Measurements from ENCODE around the gene ARL3.
"Not testable (repeated sequence)": the region's sequence is repeated elsewhere in the genome, so short reads cannot be mapped to it uniquely, and the experiment has no call there.

Gene ARL3

DNA sequence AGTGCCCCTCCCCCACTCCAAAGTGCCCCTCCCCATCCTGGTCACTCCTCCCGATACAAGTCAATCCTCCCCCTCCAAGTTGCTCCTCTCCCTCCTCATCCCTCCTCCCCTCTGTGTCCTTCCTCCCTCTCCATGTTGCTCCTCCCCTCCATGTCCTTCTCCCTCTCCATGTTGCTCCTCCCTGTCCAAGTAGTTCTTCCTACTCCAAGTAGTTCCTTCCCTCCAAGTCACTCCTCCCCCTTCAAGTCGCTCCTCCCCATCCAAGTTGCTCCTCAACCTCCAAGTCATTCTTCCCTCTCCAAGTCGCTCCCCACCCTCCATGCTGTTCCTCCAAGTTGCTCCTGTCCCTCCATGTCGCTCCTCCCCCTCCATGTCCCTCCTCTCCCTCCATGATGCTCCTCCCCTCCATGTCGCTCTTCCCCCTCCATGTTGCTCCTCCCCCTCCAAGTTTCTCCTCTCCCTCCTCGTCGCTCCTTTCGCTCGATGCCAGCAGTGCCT lies 20.9 kb upstream of the ARL3 start:
- DNase-seq = no peak

GRCh38 chr10:102732661-102733060 lies 18.5 kb upstream of the ARL3 start:
- DNase-seq = no peak

DNA sequence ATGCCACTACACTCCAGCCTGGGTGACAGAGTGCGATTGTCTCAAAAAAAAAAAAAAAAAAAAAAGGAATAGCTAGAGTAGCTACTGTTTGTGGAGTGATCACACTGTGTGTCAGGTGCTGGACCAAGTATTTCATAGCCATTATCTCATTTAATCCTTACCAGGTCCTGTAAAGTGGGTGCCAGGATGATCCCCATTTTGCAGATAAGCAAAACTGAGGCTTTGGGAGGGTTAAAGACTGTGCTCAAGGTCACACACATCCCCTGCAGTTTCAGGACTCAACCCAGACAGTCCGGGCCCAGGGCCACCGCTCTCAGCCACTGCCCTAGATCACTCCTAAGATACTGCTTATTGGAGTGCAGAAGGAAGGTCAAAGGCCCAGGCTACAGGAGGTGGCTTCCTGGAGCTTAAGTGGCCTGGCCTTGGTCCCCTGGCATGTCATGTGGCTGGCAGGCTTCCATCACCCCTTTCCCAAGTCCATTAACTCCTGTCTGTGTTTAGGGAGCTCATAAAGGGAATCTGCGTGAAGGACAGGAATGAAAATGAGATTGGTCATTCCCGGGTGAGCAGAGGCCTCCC lies 17.1 kb upstream of the ARL3 start:
- DNase-seq = no peak

GRCh38 chr10:102729029-102730026 lies 15.1 kb upstream of the ARL3 start:
- peak; percentile 68 for DNase-seq

- no peak for DNase-seq
Observed at GRCh38 chr10:102727037-102727818, 13.0 kb upstream of the ARL3 start.

GRCh38 chr10:102726274-102726673 lies 12.1 kb upstream of the ARL3 start:
- DNase-seq = no peak

GRCh38 chr10:102723989-102724388 lies 9.8 kb upstream of the ARL3 start:
- DNase-seq = no peak

DNA sequence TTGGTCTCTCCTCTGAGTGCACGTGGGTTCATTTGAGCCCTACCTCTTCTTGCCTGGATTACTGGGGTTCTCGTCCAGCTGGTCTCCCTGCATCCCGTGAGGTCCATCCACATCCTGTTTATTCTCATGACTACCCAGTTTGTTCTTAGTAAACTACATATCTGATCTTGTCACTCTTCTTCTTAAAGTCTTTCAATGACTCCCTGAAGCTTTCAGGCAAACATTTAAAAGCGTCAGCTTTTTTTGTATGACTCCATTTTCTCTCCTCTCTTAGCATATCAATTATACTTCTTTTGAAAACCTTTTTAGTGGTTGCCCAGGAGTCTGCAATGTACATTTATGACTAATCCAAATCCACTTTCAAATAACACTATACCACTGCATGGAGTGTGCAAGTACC lies 7.8 kb upstream of the ARL3 start:
- DNase-seq = no peak

- no peak for DNase-seq
Observed at GRCh38 chr10:102720775-102721301, 6.6 kb upstream of the ARL3 start.

DNA sequence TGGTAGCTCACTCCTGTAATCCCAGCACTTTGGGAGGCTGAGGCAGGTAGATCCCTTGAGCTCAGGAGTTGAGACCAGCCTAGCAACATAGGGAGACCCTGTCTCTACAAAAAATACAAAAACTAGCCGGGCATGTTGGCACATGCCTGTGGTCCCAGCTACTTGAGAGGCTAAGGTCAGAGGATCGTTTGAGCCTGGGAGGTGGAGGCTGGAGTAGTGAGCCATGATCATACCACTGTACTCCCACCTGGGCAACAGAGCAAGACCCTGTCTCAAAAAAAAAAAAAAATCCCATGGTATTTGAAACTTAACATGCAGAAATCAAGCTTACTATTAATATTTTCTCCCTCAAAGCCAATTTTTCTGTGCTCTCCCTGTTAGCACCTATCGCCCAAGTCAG lies 6.1 kb upstream of the ARL3 start:
- no peak for DNase-seq

DNA sequence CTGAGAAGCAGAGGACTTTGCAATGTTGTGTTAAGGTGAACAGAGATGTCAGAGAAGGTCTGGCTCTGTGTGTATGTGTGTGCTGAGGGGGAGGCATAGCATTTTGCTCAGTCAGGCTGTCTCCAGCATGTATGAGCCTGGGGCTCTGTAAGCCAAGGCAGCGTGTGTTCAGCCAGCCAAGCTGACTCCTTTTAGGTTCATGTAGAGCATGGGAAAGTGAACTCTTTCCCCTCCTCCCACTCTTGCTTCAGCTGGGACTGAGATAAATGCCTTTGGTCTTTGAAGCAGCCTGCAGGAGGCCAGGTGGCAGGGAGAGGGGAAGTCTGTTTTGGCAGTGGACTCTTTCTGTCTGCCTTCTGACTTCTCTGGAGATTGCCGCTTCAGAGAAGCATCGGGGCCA lies 4.0 kb upstream of the ARL3 start:
- DNase-seq = no peak

DNA sequence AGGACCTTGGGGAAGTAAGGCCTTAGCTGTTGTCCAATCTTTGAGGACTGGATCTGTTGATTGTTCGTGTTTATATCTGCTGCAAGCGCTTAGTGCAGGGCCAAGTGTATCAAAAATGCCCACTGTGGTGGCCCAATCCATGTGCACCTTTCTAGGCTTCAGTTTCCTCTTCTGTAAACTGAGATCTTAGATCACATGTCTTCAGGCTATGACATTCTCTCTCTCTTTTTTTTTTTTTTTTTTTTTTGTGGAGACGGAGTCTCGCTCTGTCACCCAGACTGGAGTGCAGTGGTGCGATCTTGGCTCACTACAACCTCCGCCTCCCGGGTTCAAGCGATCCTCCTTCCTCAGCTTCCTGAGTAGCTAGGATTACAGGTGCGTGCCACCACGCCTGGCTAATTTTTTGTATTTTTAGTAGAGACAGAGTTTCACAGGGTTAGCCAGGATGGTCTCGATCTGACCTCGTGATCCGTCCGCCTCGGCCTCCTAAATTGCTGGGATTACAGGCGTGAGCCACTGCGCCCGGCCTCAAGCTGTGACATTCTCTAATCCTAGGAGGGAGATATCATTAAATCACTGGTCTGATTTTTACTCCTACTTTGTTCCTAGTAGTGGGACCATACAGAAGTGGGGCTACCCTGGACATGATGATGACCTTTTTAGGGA lies 2.8 kb upstream of the ARL3 start:
- not testable (repeated sequence) for DNase-seq

- DNase-seq = no peak
Observed at GRCh38 chr10:102715880-102716279, 1.7 kb upstream of the ARL3 start.

DNA sequence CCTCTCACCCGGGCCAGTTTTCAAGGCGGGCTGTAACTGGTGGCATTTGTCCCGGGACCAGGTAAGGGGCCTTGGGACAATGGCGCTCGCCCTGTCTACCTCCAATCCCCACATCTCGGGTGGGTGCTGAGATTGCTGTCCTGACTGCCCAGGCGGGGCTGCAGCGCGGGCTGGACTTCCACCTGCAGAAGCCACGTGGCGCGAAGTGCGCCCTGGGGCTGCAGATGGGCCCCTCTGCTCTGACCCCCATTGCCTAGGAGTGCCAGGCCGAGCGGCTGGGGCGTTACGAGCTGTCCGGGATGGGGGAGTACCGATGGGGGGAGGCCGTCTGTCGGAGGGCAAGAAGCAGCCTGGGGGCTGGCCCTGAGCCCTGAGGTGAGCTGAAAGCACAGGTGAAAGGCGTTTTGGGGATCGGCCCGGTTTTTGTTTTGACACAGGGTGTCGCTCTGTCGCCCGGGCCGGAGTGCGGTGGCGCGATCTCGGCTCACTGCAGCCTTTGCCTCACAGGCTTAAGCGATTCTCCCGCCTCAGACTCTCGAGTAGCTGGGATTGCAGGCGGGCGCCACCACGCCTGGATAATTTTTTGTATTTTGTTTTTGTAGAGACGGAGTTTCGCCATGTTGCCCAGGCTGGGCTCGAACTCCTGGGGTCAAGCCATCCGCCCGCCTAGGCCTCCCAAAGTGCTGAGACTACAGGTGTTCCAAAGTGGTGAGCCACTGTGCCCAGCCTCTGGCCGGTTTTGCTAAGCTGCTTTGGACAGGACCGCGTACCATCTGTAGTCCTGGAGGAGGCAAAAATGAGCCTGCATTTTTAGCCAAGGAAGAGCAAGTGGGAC lies 641 bp upstream of the ARL3 start, which contains the start of gene SFXN2:
Gene SFXN2, plus strand, starts transcription at position 16 of the 835 bp plus-strand sequence. CDS start 12,001 bp downstream, outside the sequence.
- DNase-seq = peak; percentile 61

GRCh38 chr10:102713539-102713813 lies 721 bp downstream of the ARL3 start:
- DNase-seq = no peak

DNA sequence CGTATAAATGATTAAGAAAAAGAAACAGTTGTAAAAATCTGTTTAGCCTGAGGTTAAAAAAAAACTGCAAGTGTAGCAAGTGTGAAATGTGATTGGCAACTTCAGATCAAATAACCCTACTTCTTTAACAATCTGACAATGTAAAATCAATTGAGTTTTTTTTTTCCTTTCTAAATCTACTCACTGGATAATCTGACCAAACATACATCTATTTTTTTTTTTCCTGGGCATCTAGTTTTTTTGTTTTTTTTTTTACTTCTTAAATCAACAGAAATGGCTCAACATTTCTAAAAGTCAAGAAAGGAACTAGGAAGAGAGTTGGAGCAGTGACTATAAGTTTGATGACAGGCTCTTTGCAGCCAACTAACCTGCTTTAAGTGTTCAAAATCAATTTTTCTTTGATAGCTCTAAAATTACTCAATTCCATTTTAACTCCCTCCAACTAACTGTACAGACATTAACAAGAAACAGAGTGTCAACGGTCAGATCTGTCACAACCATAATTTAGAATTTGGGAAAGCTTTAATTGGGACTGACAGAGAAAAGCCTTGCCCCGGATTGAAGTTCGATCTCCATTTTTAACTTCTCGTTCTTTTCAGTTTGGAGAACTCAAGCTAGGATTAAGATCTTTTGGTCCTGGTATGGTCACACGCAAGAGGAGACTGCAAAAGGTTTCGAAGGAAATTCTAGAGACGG lies 1.2 kb downstream of the ARL3 start:
- no peak for DNase-seq

DNA sequence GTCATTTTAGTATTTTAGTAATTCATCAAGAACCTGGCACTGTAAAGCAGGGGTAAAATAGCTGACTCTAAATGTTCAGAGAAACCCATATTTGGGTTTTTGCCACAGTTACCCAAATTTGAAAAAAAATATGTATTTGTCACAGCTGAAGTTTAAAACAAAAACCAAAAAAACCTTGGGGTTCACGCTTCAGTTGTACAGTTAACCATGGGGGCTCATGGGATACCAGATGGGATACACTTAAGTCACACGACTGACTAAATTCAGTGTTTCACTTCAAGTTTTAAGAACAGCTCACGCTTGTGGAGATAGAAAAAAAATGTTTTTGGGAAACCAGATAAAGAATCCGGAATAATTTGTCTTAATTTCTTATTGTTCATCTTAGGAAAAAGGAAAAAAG lies 2.1 kb downstream of the ARL3 start:
- no peak for DNase-seq

DNA sequence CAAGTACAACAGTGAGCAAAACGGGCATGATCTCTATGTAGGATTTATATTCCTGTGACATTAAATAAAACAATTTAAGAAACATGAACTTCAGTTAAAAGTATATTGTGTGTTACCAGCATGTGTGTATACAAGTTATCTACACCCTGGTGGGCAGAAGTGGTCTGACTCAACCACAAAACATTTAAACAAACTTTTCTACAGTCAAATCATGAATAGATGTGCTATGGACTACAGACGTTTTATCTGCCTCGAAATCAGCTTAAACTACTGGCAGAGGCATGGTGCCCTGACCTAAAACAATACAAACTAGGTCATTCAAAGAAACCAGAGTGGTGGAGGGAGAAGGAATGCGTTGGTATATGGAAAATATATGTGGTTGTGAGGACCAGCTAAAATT lies 3.6 kb downstream of the ARL3 start:
- no peak for DNase-seq

GRCh38 chr10:102705531-102705930 lies 8.7 kb downstream of the ARL3 start:
- no peak for DNase-seq

- no peak for DNase-seq
Observed at GRCh38 chr10:102704915-102705314, 9.3 kb downstream of the ARL3 start.

GRCh38 chr10:102702742-102703141 lies 11.5 kb downstream of the ARL3 start:
- DNase-seq = no peak

All from CD4-positive, alpha-beta T cell treated with Interleukin-6 for 4 hours (primary cell).